Nephron progenitor cell (in vitro differentiated cells): ENCODE data around the gene ELMO3.

ENCODE experiments used
- DNase-seq: peaks from one replicate; pipeline ENCODE4 v3.0.0; 2021
- H3K27ac Mint-ChIP-seq: 2 replicates; pipeline ENCODE4 v1.8.0; 2021; ENCODE audit warnings: mild to moderate bottlenecking, moderate library complexity, mixed read lengths
- H3K27me3 Mint-ChIP-seq: 2 replicates; pipeline ENCODE4 v1.8.0; 2021; ENCODE audit warnings: mild to moderate bottlenecking, low read depth, mixed read lengths; ENCODE audit not compliant: poor library complexity
- H3K36me3 Mint-ChIP-seq: 2 replicates; pipeline ENCODE4 v1.8.0; 2021; ENCODE audit warnings: low read depth, mixed read lengths
- H3K4me1 Mint-ChIP-seq: 2 replicates; pipeline ENCODE4 v1.8.0; 2021; ENCODE audit warnings: mixed read lengths
- H3K4me3 Mint-ChIP-seq: 2 replicates; pipeline ENCODE4 v1.8.0; 2021; ENCODE audit warnings: mild to moderate bottlenecking, moderate library complexity, mixed read lengths
- H3K9me3 Mint-ChIP-seq: 2 replicates; pipeline ENCODE4 v1.8.0; 2021; ENCODE audit warnings: mild to moderate bottlenecking, moderate library complexity, mixed read lengths
- TF ChIP-seq, protein P1 (sequence below): fragments of 200-600 bp; sonication (generic); IDR thresholded peaks from 2 replicates; pipeline ENCODE4 v1.5.0; 2021; ENCODE audit warnings: antibody characterized with exemption

Gene ELMO3

DNA sequence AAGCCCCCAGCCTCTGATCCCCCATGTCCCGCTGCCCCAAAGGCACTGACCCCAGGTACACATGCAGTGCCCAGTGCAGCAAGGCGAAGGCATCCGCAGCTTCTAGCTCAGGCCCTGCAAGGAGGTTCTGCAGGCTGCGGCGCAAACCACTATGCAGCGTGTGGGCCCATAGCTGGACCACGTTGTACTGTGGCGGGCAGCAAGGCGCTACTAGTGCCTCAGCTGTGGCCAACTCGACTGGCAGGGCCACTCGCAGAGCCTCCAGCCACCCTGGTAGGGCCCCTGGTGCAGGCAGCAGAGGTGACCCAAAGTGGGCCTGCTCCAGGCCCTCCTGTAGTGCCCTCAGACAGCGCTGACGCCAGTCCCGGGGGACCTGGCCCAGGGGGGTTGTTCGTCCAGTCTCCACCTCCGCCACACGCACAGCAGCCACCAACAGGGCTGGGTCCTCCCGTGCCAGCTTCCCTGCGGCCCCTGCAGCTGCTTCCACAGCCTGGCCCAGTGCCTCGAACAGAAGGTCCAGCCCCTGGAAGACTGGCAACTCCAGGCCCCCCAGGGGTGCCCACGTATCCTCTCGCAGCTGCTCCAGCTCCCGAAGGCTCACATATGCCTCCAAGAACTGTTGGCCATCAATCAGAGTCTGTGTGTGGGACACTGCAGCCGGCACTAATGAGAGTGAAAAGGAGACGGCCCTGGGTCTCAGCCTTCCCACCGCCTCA is 11.6 kb upstream of the ELMO3 start:
- Mint-ChIP-seq H3K9me3 (peaks cover 3% of the 10 kb centered on the region), H3K36me3 (no peaks in the 10 kb centered on the region), H3K27me3 (peaks cover 40% of the 10 kb centered on the region), H3K4me1 (peaks cover 28% of the 10 kb centered on the region), H3K27ac (no peak overlapping the region), H3K4me3 (no peak overlapping the region)
- TF ChIP-seq, protein P1, sequence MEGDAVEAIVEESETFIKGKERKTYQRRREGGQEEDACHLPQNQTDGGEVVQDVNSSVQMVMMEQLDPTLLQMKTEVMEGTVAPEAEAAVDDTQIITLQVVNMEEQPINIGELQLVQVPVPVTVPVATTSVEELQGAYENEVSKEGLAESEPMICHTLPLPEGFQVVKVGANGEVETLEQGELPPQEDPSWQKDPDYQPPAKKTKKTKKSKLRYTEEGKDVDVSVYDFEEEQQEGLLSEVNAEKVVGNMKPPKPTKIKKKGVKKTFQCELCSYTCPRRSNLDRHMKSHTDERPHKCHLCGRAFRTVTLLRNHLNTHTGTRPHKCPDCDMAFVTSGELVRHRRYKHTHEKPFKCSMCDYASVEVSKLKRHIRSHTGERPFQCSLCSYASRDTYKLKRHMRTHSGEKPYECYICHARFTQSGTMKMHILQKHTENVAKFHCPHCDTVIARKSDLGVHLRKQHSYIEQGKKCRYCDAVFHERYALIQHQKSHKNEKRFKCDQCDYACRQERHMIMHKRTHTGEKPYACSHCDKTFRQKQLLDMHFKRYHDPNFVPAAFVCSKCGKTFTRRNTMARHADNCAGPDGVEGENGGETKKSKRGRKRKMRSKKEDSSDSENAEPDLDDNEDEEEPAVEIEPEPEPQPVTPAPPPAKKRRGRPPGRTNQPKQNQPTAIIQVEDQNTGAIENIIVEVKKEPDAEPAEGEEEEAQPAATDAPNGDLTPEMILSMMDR, result no peak
- DNase-seq, result no peak

- H3K4me3 Mint-ChIP-seq, result no peak overlapping the region
- no peak overlapping the region for H3K27ac Mint-ChIP-seq
- H3K36me3 Mint-ChIP-seq, result no peaks in the 10 kb centered on the region
- peaks cover 3% of the 10 kb centered on the region for H3K9me3 Mint-ChIP-seq
- TF ChIP-seq, protein P1, result no peak
- H3K27me3 Mint-ChIP-seq, result peaks cover 43% of the 10 kb centered on the region
- peaks cover 37% of the 10 kb centered on the region for H3K4me1 Mint-ChIP-seq
- no peak for DNase-seq
Measured at GRCh38 chr16:67188323-67188722, 10.6 kb upstream of the ELMO3 start.

GRCh38 chr16:67188798-67189197 is 10.1 kb upstream of the ELMO3 start:
- H3K4me3 Mint-ChIP-seq, result no peak overlapping the region
- peaks cover 43% of the 10 kb centered on the region for H3K27me3 Mint-ChIP-seq
- no peak overlapping the region for H3K27ac Mint-ChIP-seq
- H3K4me1 Mint-ChIP-seq, result peaks cover 42% of the 10 kb centered on the region
- TF ChIP-seq, protein P1, result no peak
- H3K9me3 Mint-ChIP-seq, result peaks cover 3% of the 10 kb centered on the region
- H3K36me3 Mint-ChIP-seq, result peaks cover 3% of the 10 kb centered on the region
- no peak for DNase-seq

GRCh38 chr16:67190041-67190440 is 8.9 kb upstream of the ELMO3 start, which contains the start of gene EXOC3L1:
Gene EXOC3L1 (minus strand): TSS chr16:67190136. CDS start chr16:67189676, 460 bp downstream.
- Mint-ChIP-seq H3K9me3 (peaks cover 3% of the 10 kb centered on the region), H3K4me3 (peak within 1 kb of the TSS; percentile 36), H3K4me1 (peaks cover 44% of the 10 kb centered on the region), H3K27me3 (peaks cover 33% of the 10 kb centered on the region), H3K27ac (no peak within 1 kb of the TSS), H3K36me3 (peaks cover 12% of the 10 kb centered on the region)
- DNase-seq, result no peak
- TF ChIP-seq, protein P1, result no peak

GRCh38 chr16:67190448-67191399 is 8.2 kb upstream of the ELMO3 start:
- DNase-seq, result no peak
- H3K9me3 Mint-ChIP-seq, result no peaks in the 10 kb centered on the region
- H3K27ac Mint-ChIP-seq, result no peak overlapping the region
- peaks cover 38% of the 10 kb centered on the region for H3K4me1 Mint-ChIP-seq
- TF ChIP-seq, protein P1, result no peak
- H3K4me3 Mint-ChIP-seq, result peak overlapping the region; percentile 92
- H3K27me3 Mint-ChIP-seq, result peaks cover 27% of the 10 kb centered on the region
- peaks cover 18% of the 10 kb centered on the region for H3K36me3 Mint-ChIP-seq
